OCI-LY1 (cell line): ENCODE data around the gene ZNF451.

Experiments
- H2AFZ ChIP-seq: fragments of 200-600 bp; sonication (generic), shearing (Covaris generic); 2 replicates; pipeline ENCODE4 v1.6.0; 2014; ENCODE audit warnings: antibody characterized with exemption, mild to moderate bottlenecking, low read length
- H3F3A ChIP-seq: fragments of 200-600 bp; sonication (generic), shearing (Covaris generic); 2 replicates; pipeline ENCODE4 v1.6.0; 2014; ENCODE audit warnings: mild to moderate bottlenecking, antibody characterized with exemption, low read length, moderate library complexity; ENCODE audit not compliant: insufficient read depth
- H3K27ac ChIP-seq: fragments of 200-600 bp; sonication (generic); 2 replicates; pipeline ENCODE4 v1.5.1; 2014; ENCODE audit warnings: low read length, mixed run types, mild to moderate bottlenecking, low read depth; ENCODE audit not compliant: poor library complexity, severe bottlenecking
- H3K27me3 ChIP-seq: fragments of 200-600 bp; sonication (generic); 2 replicates; pipeline ENCODE4 v1.6.0; 2014; ENCODE audit warnings: antibody characterized with exemption, mild to moderate bottlenecking, low read length, moderate library complexity; ENCODE audit not compliant: insufficient read depth
- H3K36me3 ChIP-seq: fragments of 200-600 bp; sonication (generic); 2 replicates; pipeline ENCODE4 v1.6.1; 2014; ENCODE audit warnings: mild to moderate bottlenecking, antibody characterized with exemption, low read length, moderate library complexity, mixed read lengths; ENCODE audit not compliant: insufficient read depth
- H3K4me1 ChIP-seq: fragments of 200-600 bp; sonication (generic); 2 replicates; pipeline ENCODE4 v1.5.1; 2014; ENCODE audit warnings: mild to moderate bottlenecking, low read length, moderate library complexity; ENCODE audit not compliant: insufficient read depth, severe bottlenecking
- H3K4me2 ChIP-seq: fragments of 200-600 bp; sonication (generic), shearing (Covaris generic); 2 replicates; pipeline ENCODE4 v1.6.1; 2014; ENCODE audit warnings: low read length
- H3K4me3 ChIP-seq: fragments of 200-600 bp; sonication (generic); 2 replicates; pipeline ENCODE4 v1.5.1; 2014; ENCODE audit warnings: low read length, low read depth, mild to moderate bottlenecking, mixed read lengths; ENCODE audit not compliant: poor library complexity, severe bottlenecking
- H3K79me2 ChIP-seq: fragments of 200-600 bp; shearing (Covaris generic); 2 replicates; pipeline ENCODE4 v1.6.1; 2016; ENCODE audit warnings: mixed run types, low read length, mixed read lengths; ENCODE audit not compliant: insufficient read depth
- H3K9ac ChIP-seq: fragments of 200-600 bp; sonication (generic), shearing (Covaris generic); 2 replicates; pipeline ENCODE4 v1.6.1; 2014; ENCODE audit warnings: mild to moderate bottlenecking, low read length, mixed read lengths
- H3K9me2 ChIP-seq: fragments of 200-600 bp; sonication (generic), shearing (Covaris generic); 2 replicates; pipeline ENCODE4 v1.6.1; 2014; ENCODE audit warnings: low read depth, mild to moderate bottlenecking, low read length, mixed read lengths
- H3K9me3 ChIP-seq: fragments of 200-600 bp; shearing (Covaris generic); 2 replicates; pipeline ENCODE4 v1.6.1; 2014; ENCODE audit warnings: low read length, mixed read lengths
- H4K20me1 ChIP-seq: fragments of 200-600 bp; sonication (generic), shearing (Covaris generic); 2 replicates; pipeline ENCODE4 v1.6.0; 2016; ENCODE audit warnings: mild to moderate bottlenecking, low read length; ENCODE audit not compliant: insufficient read depth
- CTCF ChIP-seq: fragments of 200-600 bp; sonication (generic), shearing (Covaris generic); IDR thresholded peaks from 2 replicates; pipeline ENCODE4 v1.5.1; 2017; ENCODE audit warnings: mild to moderate bottlenecking, antibody characterized with exemption, low read length, moderate library complexity, mixed read lengths
- EZH2 ChIP-seq: fragments of 200-600 bp; sonication (generic), shearing (Covaris generic); IDR thresholded peaks from 2 replicates; pipeline ENCODE4 v1.8.0; 2017; ENCODE audit warnings: borderline replicate concordance, mixed run types, mild to moderate bottlenecking, antibody characterized with exemption, low read length, moderate library complexity, mixed read lengths

Gene ZNF451

GRCh38 chr6:57109880-57110279 is 19.9 kb downstream of the ZNF451 start:
- H3K9me3 ChIP-seq: no peaks in the 10 kb centered on the region
- no peak overlapping the region for H3K4me2 ChIP-seq
- no peak overlapping the region for H3K9ac ChIP-seq
- peaks cover 31% of the 10 kb centered on the region for H3K36me3 ChIP-seq
- TF ChIP-seq CTCF: no peak
- no peak for TF ChIP-seq EZH2
- H3K4me1 ChIP-seq: peaks cover 14% of the 10 kb centered on the region
- no peaks in the 10 kb centered on the region for H3K27me3 ChIP-seq
- no peak overlapping the region for H3K4me3 ChIP-seq
- H2AFZ ChIP-seq: no peak overlapping the region
- peaks cover 47% of the 10 kb centered on the region for H3K79me2 ChIP-seq
- peaks cover 5% of the 10 kb centered on the region for H3F3A ChIP-seq
- H4K20me1 ChIP-seq: no peaks in the 10 kb centered on the region; the same call in 1 of the 2 replicates
- no peaks in the 10 kb centered on the region for H3K9me2 ChIP-seq
- H3K27ac ChIP-seq: no peak overlapping the region

- H3K27me3 ChIP-seq: no peaks in the 10 kb centered on the region
- no peaks in the 10 kb centered on the region; the same call in 1 of the 2 replicates for H4K20me1 ChIP-seq
- H3K4me3 ChIP-seq: no peak overlapping the region
- H2AFZ ChIP-seq: no peak overlapping the region
- peaks cover 5% of the 10 kb centered on the region for H3F3A ChIP-seq
- H3K79me2 ChIP-seq: peaks cover 34% of the 10 kb centered on the region
- no peaks in the 10 kb centered on the region for H3K9me3 ChIP-seq
- H3K27ac ChIP-seq: no peak overlapping the region
- H3K9ac ChIP-seq: no peak overlapping the region
- H3K4me2 ChIP-seq: no peak overlapping the region
- TF ChIP-seq CTCF (no peak), EZH2 (no peak)
- peaks cover 6% of the 10 kb centered on the region for H3K36me3 ChIP-seq
- H3K4me1 ChIP-seq: peaks cover 11% of the 10 kb centered on the region
- no peaks in the 10 kb centered on the region for H3K9me2 ChIP-seq
Observed at GRCh38 chr6:57113105-57113504, 23.1 kb downstream of the ZNF451 start.

- Histone ChIP-seq H3K9me2 (no peaks in the 10 kb centered on the region), H3K27me3 (no peaks in the 10 kb centered on the region), H3K36me3 (peaks cover 16% of the 10 kb centered on the region), H3K27ac (no peak overlapping the region), H3K4me2 (no peak overlapping the region), H3K79me2 (peaks cover 20% of the 10 kb centered on the region; the same call in 1 of the 2 replicates), H4K20me1 (no peaks in the 10 kb centered on the region), H3F3A (peaks cover 2% of the 10 kb centered on the region; the same call in 1 of the 2 replicates), H3K9ac (no peak overlapping the region), H3K4me1 (no peaks in the 10 kb centered on the region), H2AFZ (no peak overlapping the region), H3K4me3 (no peak overlapping the region), H3K9me3 (0 out of 2 replicates have a peak, but pooled peaks cover 4% of the 10 kb centered on the region)
- no peak for TF ChIP-seq CTCF
- TF ChIP-seq EZH2: no peak
Observed at GRCh38 chr6:57116776-57117175, 26.8 kb downstream of the ZNF451 start.
